GM20431 (cell line): ENCODE results near the gene KRTAP5-2.

Experiments
- in situ Hi-C: fragments of 300-500 bp; cut with MseI, MboI; formaldehyde crosslinking; loops from one replicate; pipeline ENCODE4 v1.15.0; 2020; ENCODE audit warnings: low sequenced_read_pairs; ENCODE audit not compliant: unreplicated experiment

KRTAP5-2 gene

GRCh38 chr11:1560002-1560648, 38.0 kb downstream of the KRTAP5-2 start:
- in situ Hi-C loops: no loop called here

GRCh38 chr11:1559111-1559951, 38.8 kb downstream of the KRTAP5-2 start:
- in situ Hi-C loops: no loop called here

- in situ Hi-C loops: no loop called here
Observed at GRCh38 chr11:1558775-1559110, 39.4 kb downstream of the KRTAP5-2 start.

GRCh38 chr11:1557904-1558774, 40.0 kb downstream of the KRTAP5-2 start:
- in situ Hi-C loops: no loop called here

GRCh38 chr11:1557051-1557884, 40.8 kb downstream of the KRTAP5-2 start:
- in situ Hi-C loops: no loop called here

GRCh38 chr11:1556278-1556902, 41.7 kb downstream of the KRTAP5-2 start:
- in situ Hi-C loops: no loop called here

- in situ Hi-C loops: no loop called here
Observed at GRCh38 chr11:1555713-1556153, 42.4 kb downstream of the KRTAP5-2 start.

GRCh38 chr11:1554981-1555712, 42.9 kb downstream of the KRTAP5-2 start:
- in situ Hi-C loops: no loop called here

- in situ Hi-C loops: no loop called here
Observed at GRCh38 chr11:1553808-1554594, 44.1 kb downstream of the KRTAP5-2 start.

GRCh38 chr11:1549338-1550330, 48.5 kb downstream of the KRTAP5-2 start:
- in situ Hi-C loops: no loop called here

GRCh38 chr11:1548221-1549070, 49.6 kb downstream of the KRTAP5-2 start:
- in situ Hi-C loops: no loop called here

GRCh38 chr11:1547467-1548098, 50.5 kb downstream of the KRTAP5-2 start:
- in situ Hi-C loops: no loop called here
